ENCODE measurements around the gene OBP2A.
"Not testable (repeated sequence)": the region's sequence is repeated elsewhere in the genome, so short reads cannot be mapped to it uniquely, and the experiment has no call there.

Gene OBP2A, protein sequence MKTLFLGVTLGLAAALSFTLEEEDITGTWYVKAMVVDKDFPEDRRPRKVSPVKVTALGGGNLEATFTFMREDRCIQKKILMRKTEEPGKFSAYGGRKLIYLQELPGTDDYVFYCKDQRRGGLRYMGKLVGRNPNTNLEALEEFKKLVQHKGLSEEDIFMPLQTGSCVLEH

DNA sequence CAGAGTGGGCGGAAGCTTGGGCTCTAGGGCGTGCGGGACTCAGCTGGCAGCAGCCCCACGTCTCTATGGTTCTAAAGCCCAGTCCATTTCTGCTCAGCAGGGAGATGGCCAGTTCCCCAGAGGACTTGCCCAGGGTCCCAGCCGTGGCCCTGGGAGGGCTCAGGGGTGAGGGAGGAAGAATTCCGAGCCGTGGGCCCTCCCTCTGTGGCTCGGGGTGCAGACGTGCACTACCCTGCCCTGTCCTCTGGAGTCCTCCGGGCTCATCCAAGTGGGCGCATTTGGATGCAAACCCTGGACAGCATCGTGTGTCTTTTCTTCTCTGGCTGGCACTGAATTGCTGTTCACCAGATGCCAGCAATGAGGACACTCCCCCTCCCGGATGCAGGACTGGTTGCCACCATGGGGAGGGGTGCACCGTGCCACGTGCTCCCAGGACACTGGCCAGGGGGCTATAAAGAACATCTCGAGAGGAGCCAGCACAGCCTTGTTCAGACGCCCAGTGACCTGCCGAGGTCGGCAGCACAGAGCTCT, at the start of gene OBP2A:
TSS of gene OBP2A (plus strand) at position 481 of the 531 bp plus-strand sequence. CDS start 55 bp downstream, outside the sequence.
- H3K27ac ChIP-seq; H3K4me1 ChIP-seq; H3K79me2 ChIP-seq; H3K4me3 ChIP-seq (ENCODE audit: low read depth, low read length); H2AFZ ChIP-seq; H3K4me2 ChIP-seq (ENCODE audit: low read length); H3K27me3 ChIP-seq (ENCODE audit: control insufficient read depth, insufficient read depth, low read length); H3K36me3 ChIP-seq (ENCODE audit: control insufficient read depth, insufficient read depth, low read length); H3K9ac ChIP-seq; H3K9me3 ChIP-seq (ENCODE audit: control insufficient read depth, low read length): not testable (repeated sequence)

DNA sequence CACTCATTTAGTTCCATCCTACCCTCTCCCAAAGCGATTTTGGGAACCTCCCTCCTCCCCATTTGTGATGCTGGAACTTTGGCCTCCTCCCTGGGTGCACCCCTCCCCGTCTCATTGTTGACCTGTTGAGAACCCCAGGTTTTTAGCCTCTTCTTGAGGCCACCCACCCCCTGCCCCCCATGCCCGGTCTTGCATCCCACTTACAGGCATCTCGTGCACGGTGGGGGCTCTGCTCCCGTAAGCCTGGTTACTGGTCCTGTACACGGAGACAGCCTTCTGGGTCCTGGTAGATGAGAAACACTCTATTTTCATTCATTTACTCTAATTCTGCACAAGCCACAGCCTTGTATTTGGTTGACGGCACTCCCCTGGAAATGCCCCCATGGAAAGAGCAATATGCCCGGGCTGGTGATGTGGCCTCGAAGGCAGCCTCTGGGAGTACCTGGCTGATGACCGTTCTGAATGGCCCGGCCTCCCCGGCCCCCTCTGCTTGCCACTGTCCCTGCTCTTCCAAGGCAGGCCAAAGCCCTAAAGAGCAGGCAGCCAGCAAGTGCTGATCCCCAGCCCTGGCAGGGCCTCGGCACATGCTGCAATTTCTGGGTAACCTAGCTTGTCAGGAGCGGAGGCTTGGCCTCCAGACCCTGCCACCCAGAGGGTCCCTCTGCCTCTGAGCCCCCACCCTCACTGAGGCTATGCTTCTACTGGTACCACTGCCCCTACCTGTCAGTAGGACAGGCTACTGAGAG, 47.4 kb upstream of the OBP2A start:
- H3K79me2 ChIP-seq: no peaks in the 10 kb centered on the region
- H2AFZ ChIP-seq: no peak overlapping the region
- no peaks in the 10 kb centered on the region for H3K27me3 ChIP-seq (ENCODE audit: control insufficient read depth, insufficient read depth, low read length)
- H3K4me2 ChIP-seq (ENCODE audit: low read length): peak overlapping the region; percentile 99
- H3K9ac ChIP-seq: no peak overlapping the region
- no peaks in the 10 kb centered on the region for H3K36me3 ChIP-seq (ENCODE audit: control insufficient read depth, insufficient read depth, low read length)
- H3K9me3 ChIP-seq (ENCODE audit: control insufficient read depth, low read length): no peaks in the 10 kb centered on the region
- no peak overlapping the region for H3K27ac ChIP-seq
- no peak overlapping the region for H3K4me3 ChIP-seq (ENCODE audit: low read depth, low read length)
- TF ChIP-seq, protein P1, sequence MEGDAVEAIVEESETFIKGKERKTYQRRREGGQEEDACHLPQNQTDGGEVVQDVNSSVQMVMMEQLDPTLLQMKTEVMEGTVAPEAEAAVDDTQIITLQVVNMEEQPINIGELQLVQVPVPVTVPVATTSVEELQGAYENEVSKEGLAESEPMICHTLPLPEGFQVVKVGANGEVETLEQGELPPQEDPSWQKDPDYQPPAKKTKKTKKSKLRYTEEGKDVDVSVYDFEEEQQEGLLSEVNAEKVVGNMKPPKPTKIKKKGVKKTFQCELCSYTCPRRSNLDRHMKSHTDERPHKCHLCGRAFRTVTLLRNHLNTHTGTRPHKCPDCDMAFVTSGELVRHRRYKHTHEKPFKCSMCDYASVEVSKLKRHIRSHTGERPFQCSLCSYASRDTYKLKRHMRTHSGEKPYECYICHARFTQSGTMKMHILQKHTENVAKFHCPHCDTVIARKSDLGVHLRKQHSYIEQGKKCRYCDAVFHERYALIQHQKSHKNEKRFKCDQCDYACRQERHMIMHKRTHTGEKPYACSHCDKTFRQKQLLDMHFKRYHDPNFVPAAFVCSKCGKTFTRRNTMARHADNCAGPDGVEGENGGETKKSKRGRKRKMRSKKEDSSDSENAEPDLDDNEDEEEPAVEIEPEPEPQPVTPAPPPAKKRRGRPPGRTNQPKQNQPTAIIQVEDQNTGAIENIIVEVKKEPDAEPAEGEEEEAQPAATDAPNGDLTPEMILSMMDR (IDR thresholded peaks at IDR 0.05): no peak
- no peaks in the 10 kb centered on the region for H3K4me1 ChIP-seq

DNA sequence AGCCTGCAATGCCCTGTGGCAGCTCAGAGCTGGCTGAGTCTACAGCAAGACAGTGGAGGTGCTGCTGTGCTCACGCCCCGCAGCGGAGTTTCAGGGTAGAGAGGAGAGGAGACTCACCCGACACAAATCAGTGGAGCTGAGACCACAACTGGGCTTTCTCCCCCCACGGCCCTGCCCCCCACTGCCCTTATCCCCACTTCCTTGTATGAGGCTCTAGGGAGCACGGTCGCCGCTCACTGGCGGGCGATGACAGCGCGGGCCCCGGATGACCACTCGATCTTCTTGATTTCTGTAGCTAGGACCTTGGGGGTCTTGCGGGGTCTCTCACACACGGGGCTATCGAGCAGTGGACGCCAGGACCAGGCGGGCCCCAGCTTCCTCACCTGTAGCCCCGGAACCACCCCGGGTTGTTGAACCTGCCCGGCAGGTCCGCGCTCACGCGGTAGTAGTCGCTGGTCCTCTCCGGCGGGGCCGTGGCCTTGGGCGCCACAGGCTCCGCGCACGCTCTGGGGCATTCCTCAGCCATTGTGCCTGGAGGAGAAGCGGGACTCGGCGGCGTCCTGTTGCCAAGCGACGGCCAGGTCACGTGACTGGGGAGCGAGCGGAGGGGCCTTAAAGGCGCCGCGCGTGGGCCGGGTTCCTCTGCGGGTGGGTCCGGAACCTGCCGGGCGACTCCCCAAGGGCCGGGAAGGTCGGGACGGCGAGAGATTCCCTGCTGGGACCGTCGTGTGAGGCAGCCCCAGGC, 46.4 kb upstream of the OBP2A start:
- H3K36me3 ChIP-seq (ENCODE audit: control insufficient read depth, insufficient read depth, low read length): no peaks in the 10 kb centered on the region
- H3K79me2 ChIP-seq: no peaks in the 10 kb centered on the region
- H3K9me3 ChIP-seq (ENCODE audit: control insufficient read depth, low read length): no peaks in the 10 kb centered on the region
- H3K27ac ChIP-seq: peak overlapping the region; percentile 67
- no peaks in the 10 kb centered on the region for H3K27me3 ChIP-seq (ENCODE audit: control insufficient read depth, insufficient read depth, low read length)
- H3K4me3 ChIP-seq (ENCODE audit: low read depth, low read length): peak overlapping the region; percentile 80
- H3K9ac ChIP-seq: no peak overlapping the region
- TF ChIP-seq, protein P1 (IDR thresholded peaks at IDR 0.05): peak; percentile 8
- H2AFZ ChIP-seq: peak overlapping the region; percentile 93
- peak overlapping the region; percentile 99 for H3K4me2 ChIP-seq (ENCODE audit: low read length)
- H3K4me1 ChIP-seq: no peaks in the 10 kb centered on the region

DNA sequence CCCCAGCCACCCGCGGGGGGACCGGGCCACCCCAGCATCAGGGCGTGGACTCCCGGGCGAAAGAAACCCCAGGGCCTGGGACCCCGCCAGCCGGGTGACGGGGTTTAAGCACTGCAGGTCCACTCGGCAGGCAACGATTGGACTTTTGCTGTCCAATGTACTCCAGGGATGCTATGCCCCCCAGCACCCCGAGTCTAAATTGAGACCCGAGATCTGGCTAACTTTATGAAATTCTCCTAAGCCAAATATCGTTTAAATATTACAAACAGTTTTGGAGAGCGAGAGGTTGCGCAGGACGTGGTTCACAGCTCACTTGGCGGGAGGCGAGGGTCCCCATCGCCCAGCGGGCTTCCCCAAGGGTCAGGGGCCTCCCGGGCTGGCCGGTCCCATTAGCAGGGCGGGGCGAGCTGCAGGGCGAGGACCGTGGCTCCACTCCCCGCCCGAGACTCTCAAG, 45.8 kb upstream of the OBP2A start:
- Histone ChIP-seq H3K9me3 (ENCODE audit: control insufficient read depth, low read length) (no peaks in the 10 kb centered on the region), H3K4me3 (ENCODE audit: low read depth, low read length) (peak overlapping the region; percentile 80), H2AFZ (peak overlapping the region; percentile 93), H3K4me2 (ENCODE audit: low read length) (peak overlapping the region; percentile 99), H3K27me3 (ENCODE audit: control insufficient read depth, insufficient read depth, low read length) (no peaks in the 10 kb centered on the region), H3K9ac (no peak overlapping the region), H3K79me2 (no peaks in the 10 kb centered on the region), H3K36me3 (ENCODE audit: control insufficient read depth, insufficient read depth, low read length) (no peaks in the 10 kb centered on the region), H3K4me1 (no peaks in the 10 kb centered on the region), H3K27ac (peak overlapping the region; percentile 67)
- TF ChIP-seq, protein P1 (IDR thresholded peaks at IDR 0.05): no peak
